GM12873 (cell line): ENCODE measurements around the gene LARP4B.

Experiments used
- CTCF ChIP-seq: IDR thresholded peaks from 2 replicates; pipeline ENCODE4 v1.5.1; 2012; ENCODE audit warnings: low read depth, mild to moderate bottlenecking, moderate library complexity, low read length, control low read depth; ENCODE audit not compliant: insufficient read depth; ENCODE audit errors: missing control alignments

Gene LARP4B

GRCh38 chr10:932589-932988 is 1.1 kb upstream of the LARP4B start:
- TF ChIP-seq CTCF = no peak

- TF ChIP-seq CTCF = peak; percentile 7
These were observed 730 bp downstream of the LARP4B start for GRCh38 chr10:930625-931325.

GRCh38 chr10:929960-930624 is 1.4 kb downstream of the LARP4B start:
- no peak for TF ChIP-seq CTCF

GRCh38 chr10:927131-927530 is 4.4 kb downstream of the LARP4B start:
- no peak for TF ChIP-seq CTCF

- TF ChIP-seq CTCF = no peak
These were observed 5.3 kb downstream of the LARP4B start for GRCh38 chr10:926075-926698.

GRCh38 chr10:924524-924859 is 7.0 kb downstream of the LARP4B start:
- TF ChIP-seq CTCF = no peak

- TF ChIP-seq CTCF = no peak
These were observed 7.5 kb downstream of the LARP4B start for GRCh38 chr10:923844-924523.
